ENCODE data around the gene NRXN3.

GRCh38 chr14:78904094-78904493 lies 733.9 kb downstream of the NRXN3 start:
- no peak for TF ChIP-seq CTCF (conservative IDR thresholded peaks at IDR 0.05; ENCODE audit: low read length)
- no peak for TF ChIP-seq EZH2phosphoT487 (IDR thresholded peaks at IDR 0.05; ENCODE audit: borderline replicate concordance, low read depth, low read length)
